Adrenal gland (tissue), 5 donors: ENCODE measurements around the gene RNF217.

Experiments used
- CTCF ChIP-seq, 6 experiments: fragments of 450-650 bp in 4 of 6; fragments of 200-600 bp in 2 of 6; sonication (generic) in 1 of 6; IDR thresholded peaks; 1 replicate in 5 of 6; 2 replicates in 1 of 6; pipeline versions ENCODE4 v1.5.1 to v1.8.0; 2016 to 2021; ENCODE audit warnings: antibody characterized with exemption in 6 of 6, mild to moderate bottlenecking in 2 of 6, moderate library complexity in 1 of 6
- POLR2A ChIP-seq, 2 donors: fragments of 450-650 bp; IDR thresholded peaks; one replicate each; pipeline ENCODE4 v1.6.1; 2017; ENCODE audit warnings: antibody characterized with exemption in 2 of 2, mild to moderate bottlenecking in 2 of 2, moderate library complexity in 1 of 2
- donor health status: DM: no; HTN: no; CAD: no.

- TF ChIP-seq CTCF (IDR thresholded peaks at IDR 0.05): no peak
- TF ChIP-seq POLR2A (IDR thresholded peaks at IDR 0.05): no peak
Observed at GRCh38 chr6:124970763-124971162, 8.5 kb downstream of the RNF217 start.
